Measurements from ENCODE around the gene FEV. TPM values are rescaled to one million over a fixed set of nuclear protein-coding genes. Genes with fewer than 3 reads are reported as not detected.
A peak's percentile ranks its signal among the peaks of the same experiment; 100 is the strongest.

The FEV gene
- total RNA-seq, 1 donor from 2014 or later: not detected

DNA sequence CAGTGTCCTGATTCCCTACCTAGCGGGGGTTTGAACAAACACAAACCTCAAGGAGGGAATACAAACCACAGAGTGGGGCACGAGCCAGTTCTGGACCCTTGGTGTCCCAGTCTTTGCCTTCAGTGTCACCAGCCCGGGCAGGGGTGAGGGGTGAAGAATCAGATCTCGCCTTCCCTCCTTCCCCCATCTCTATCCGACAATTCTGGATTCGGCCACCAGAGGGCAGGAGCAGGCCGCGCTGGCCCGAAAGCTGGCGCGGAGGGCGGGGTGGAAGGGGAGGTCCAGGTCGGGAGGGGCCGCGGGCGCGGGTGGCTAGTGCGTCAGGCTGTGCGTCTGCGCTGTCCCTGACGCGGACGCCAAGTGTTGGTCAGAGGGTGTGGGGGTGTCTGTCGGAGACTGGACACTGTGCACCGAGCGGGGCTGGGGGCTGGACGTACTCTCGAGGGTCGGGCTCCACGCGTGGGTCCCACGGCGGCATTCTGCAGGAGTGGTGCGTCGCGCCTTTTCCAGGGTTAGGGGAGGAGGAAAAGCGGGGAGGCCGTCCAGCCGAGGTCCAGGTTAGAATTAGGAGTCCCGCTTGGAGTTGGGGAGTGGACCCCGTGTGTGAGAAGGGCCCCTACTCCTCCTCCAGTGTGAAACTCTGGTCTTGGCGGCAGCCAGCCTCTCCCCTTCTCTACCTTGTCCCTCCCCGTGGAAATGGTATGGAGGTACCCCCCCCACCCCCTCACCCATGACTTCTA, 11.2 kb upstream of the FEV start:
- peak; percentile 63 for DNase-seq (ENCODE audit: low spot score)
- H3K27ac Mint-ChIP-seq: no peak overlapping the region
- peak overlapping the region; percentile 2 for H3K4me3 Mint-ChIP-seq
- intact Hi-C loops (cut with micrococcal nuclease): loop anchor here (1.0 kb wide), 2 partner anchors 16 to 159 kb away; no protein-coding TSS in a partner anchor
- H3K9me3 Mint-ChIP-seq: no peaks in the 10 kb centered on the region
- H3K36me3 Mint-ChIP-seq (ENCODE audit: low read depth): no peaks in the 10 kb centered on the region
- H3K4me1 Mint-ChIP-seq (ENCODE audit: low read depth): no peaks in the 10 kb centered on the region
- H3K27me3 Mint-ChIP-seq (ENCODE audit: insufficient read depth): peaks cover 71% of the 10 kb centered on the region

DNA sequence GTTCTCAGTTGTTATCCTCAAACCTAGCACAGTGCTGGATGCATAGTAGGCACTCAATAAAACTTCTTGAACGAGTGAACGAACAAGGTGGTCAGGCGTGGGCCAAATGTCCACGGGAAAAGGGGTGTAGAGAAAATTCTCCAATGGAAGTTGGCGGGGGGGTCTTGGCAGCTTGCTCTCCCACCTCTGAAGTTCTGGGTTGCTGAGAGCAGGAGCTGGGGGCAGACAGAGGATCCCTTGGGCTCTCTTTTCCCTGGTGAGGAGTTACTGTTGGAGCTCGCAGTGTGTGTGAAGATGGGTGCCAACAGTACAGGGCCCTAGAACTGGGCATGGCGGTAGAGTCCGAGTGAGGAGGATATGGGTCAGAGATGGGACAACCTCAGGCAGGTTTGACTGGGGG, 10.6 kb upstream of the FEV start:
- Mint-ChIP-seq H3K27ac (no peak overlapping the region), H3K9me3 (no peaks in the 10 kb centered on the region), H3K4me3 (no peak overlapping the region), H3K27me3 (ENCODE audit: insufficient read depth) (peaks cover 73% of the 10 kb centered on the region), H3K36me3 (ENCODE audit: low read depth) (no peaks in the 10 kb centered on the region), H3K4me1 (ENCODE audit: low read depth) (no peaks in the 10 kb centered on the region)
- intact Hi-C loops (cut with micrococcal nuclease): no loop called here
- DNase-seq (ENCODE audit: low spot score): no peak

DNA sequence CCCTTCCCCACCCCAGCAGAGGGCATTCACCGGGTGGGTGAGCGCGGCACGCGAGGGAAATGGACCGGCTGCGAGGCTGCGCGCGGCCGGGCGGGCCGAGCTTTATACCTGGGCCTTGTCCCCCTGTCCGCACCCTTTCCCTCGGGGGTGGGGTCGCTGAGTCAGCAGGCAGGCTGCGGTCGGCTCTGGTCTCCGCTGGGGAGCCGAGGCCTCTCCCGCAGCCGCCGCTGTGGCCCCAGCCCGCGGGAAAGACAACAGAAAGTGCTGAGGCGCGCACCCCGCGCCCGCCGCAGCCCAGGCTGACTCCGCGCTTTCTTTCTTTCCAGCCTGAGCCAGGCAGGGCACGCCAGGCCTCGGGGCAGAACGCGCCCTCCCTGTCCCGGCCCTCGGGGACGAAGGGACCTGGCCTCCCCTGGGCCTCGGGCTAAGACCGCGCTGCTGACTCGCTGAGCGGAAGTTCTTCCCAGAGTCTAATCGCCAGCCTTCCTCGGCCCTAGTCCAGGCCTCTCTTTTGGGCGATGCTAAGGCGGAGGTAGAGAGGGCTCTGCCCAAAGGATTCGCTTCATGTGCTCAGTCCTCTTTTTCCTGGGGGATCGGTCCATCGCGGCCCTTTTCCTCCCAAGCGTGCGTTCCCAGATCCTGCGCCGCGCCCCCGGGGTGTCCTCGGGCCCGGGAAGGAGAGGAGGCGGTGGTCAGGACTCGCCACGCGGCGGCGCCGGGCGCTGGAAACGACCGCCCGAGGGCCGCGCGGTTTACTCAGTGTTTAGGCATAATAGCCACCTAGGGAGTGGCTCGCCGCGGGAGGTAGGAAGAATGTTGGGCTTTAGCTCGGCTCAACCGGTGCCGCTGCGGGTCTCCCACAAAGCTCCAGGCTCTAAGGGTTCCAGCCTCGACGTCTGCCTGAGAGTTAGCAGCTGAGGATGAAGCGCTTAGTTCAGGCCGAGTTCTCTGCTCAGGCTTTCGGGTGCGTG, 8.6 kb upstream of the FEV start, which contains the start of gene CRYBA2:
CRYBA2 (minus strand) TSS at position 78 of the 971 bp plus-strand sequence. CDS start 246 bp downstream, outside the sequence.
- H3K27me3 Mint-ChIP-seq (ENCODE audit: insufficient read depth): peaks cover 87% of the 10 kb centered on the region
- H3K36me3 Mint-ChIP-seq (ENCODE audit: low read depth): no peaks in the 10 kb centered on the region
- intact Hi-C loops (cut with micrococcal nuclease): loop anchor here (1.0 kb wide), 1 partner anchor 10 kb away; no protein-coding TSS in a partner anchor
- no peak within 1 kb of the TSS for H3K4me3 Mint-ChIP-seq
- no peak for DNase-seq (ENCODE audit: low spot score)
- no peak within 1 kb of the TSS for H3K27ac Mint-ChIP-seq
- H3K4me1 Mint-ChIP-seq (ENCODE audit: low read depth): no peaks in the 10 kb centered on the region
- no peaks in the 10 kb centered on the region for H3K9me3 Mint-ChIP-seq

- intact Hi-C loops (cut with micrococcal nuclease): loop anchor here (1.0 kb wide), 1 partner anchor 10 kb away; no protein-coding TSS in a partner anchor
- peaks cover 89% of the 10 kb centered on the region for H3K27me3 Mint-ChIP-seq (ENCODE audit: insufficient read depth)
- H3K36me3 Mint-ChIP-seq (ENCODE audit: low read depth): no peaks in the 10 kb centered on the region
- no peaks in the 10 kb centered on the region for H3K9me3 Mint-ChIP-seq
- no peak overlapping the region for H3K4me3 Mint-ChIP-seq
- no peaks in the 10 kb centered on the region for H3K4me1 Mint-ChIP-seq (ENCODE audit: low read depth)
- no peak overlapping the region for H3K27ac Mint-ChIP-seq
- no peak for DNase-seq (ENCODE audit: low spot score)
Observed at GRCh38 chr2:218992703-218993344, 7.8 kb upstream of the FEV start.

DNA sequence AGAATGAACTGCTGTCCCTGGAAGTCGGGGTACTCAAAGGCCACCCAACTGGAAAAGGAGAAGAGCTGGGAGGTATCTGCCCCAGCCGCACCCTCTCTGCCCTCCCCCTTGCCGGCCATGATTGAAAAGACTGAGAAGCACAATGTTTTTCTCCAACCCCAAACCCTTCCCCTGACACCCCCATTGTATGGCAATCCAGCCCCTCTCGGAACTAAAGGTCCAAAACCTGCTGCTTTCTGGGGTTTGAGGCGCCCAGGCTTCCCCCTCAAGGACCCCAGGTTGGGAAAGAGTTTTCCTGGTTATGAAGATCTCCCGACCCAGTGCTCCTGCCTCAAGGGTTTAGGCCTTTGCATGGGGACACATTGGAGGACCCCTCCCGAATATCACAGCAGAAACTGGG, 7.2 kb upstream of the FEV start:
- Mint-ChIP-seq H3K4me3 (no peak overlapping the region), H3K4me1 (ENCODE audit: low read depth) (no peaks in the 10 kb centered on the region), H3K27ac (no peak overlapping the region), H3K27me3 (ENCODE audit: insufficient read depth) (peaks cover 90% of the 10 kb centered on the region), H3K9me3 (no peaks in the 10 kb centered on the region), H3K36me3 (ENCODE audit: low read depth) (no peaks in the 10 kb centered on the region)
- intact Hi-C loops (cut with micrococcal nuclease): no loop called here
- no peak for DNase-seq (ENCODE audit: low spot score)

GRCh38 chr2:218991674-218992168, 6.7 kb upstream of the FEV start:
- Mint-ChIP-seq H3K9me3 (no peaks in the 10 kb centered on the region), H3K4me1 (ENCODE audit: low read depth) (no peaks in the 10 kb centered on the region), H3K4me3 (no peak overlapping the region), H3K27me3 (ENCODE audit: insufficient read depth) (peaks cover 89% of the 10 kb centered on the region), H3K36me3 (ENCODE audit: low read depth) (no peaks in the 10 kb centered on the region), H3K27ac (no peak overlapping the region)
- DNase-seq (ENCODE audit: low spot score): no peak
- intact Hi-C loops (cut with micrococcal nuclease): no loop called here

- no peaks in the 10 kb centered on the region for H3K36me3 Mint-ChIP-seq (ENCODE audit: low read depth)
- intact Hi-C loops (cut with micrococcal nuclease): no loop called here
- H3K4me3 Mint-ChIP-seq: no peak overlapping the region
- H3K27ac Mint-ChIP-seq: peak overlapping the region; percentile 44
- no peaks in the 10 kb centered on the region for H3K9me3 Mint-ChIP-seq
- H3K4me1 Mint-ChIP-seq (ENCODE audit: low read depth): no peaks in the 10 kb centered on the region
- no peak for DNase-seq (ENCODE audit: low spot score)
- peaks cover 90% of the 10 kb centered on the region for H3K27me3 Mint-ChIP-seq (ENCODE audit: insufficient read depth)
Observed at GRCh38 chr2:218990612-218991011, 5.6 kb upstream of the FEV start.

- Mint-ChIP-seq H3K27ac (no peak overlapping the region), H3K4me1 (ENCODE audit: low read depth) (no peaks in the 10 kb centered on the region), H3K27me3 (ENCODE audit: insufficient read depth) (peaks cover 87% of the 10 kb centered on the region), H3K4me3 (no peak overlapping the region), H3K36me3 (ENCODE audit: low read depth) (no peaks in the 10 kb centered on the region), H3K9me3 (no peaks in the 10 kb centered on the region)
- no peak for DNase-seq (ENCODE audit: low spot score)
- intact Hi-C loops (cut with micrococcal nuclease): no loop called here
Observed at GRCh38 chr2:218990052-218990451, 5.1 kb upstream of the FEV start.

DNA sequence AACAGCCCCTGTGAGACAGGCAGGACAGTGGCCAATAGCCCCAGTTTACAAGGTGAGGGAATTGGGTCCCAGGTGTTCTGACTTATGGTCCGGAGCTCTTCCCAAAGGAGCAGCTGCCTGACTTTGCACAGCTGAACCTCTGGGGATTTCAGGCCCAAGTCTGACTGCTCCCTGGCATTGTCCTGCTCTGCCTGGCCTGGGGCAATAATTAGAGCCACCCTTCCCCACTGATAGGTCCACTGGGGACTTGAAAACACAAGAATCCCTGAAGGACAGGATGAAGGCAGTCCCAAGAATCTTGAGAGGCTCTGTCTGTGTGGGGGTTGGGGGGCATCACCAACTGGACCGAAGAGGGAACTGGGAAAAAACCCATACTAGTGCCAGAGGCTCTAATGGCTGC, 3.7 kb upstream of the FEV start:
- Mint-ChIP-seq H3K4me1 (ENCODE audit: low read depth) (no peaks in the 10 kb centered on the region), H3K36me3 (ENCODE audit: low read depth) (no peaks in the 10 kb centered on the region), H3K9me3 (no peaks in the 10 kb centered on the region), H3K27me3 (ENCODE audit: insufficient read depth) (peaks cover 85% of the 10 kb centered on the region), H3K4me3 (no peak overlapping the region), H3K27ac (no peak overlapping the region)
- no peak for DNase-seq (ENCODE audit: low spot score)
- intact Hi-C loops (cut with micrococcal nuclease): loop anchor here (10.0 kb wide), 1 partner anchor 316 kb away; the partner anchor contains the start of gene PTPRN

- no peaks in the 10 kb centered on the region for H3K36me3 Mint-ChIP-seq (ENCODE audit: low read depth)
- no peaks in the 10 kb centered on the region for H3K4me1 Mint-ChIP-seq (ENCODE audit: low read depth)
- no peak overlapping the region for H3K4me3 Mint-ChIP-seq
- DNase-seq (ENCODE audit: low spot score): no peak
- no peak overlapping the region for H3K27ac Mint-ChIP-seq
- peaks cover 89% of the 10 kb centered on the region for H3K27me3 Mint-ChIP-seq (ENCODE audit: insufficient read depth)
- intact Hi-C loops (cut with micrococcal nuclease): loop anchor here (10.0 kb wide), 1 partner anchor 317 kb away; the partner anchor contains the start of gene PTPRN
- H3K9me3 Mint-ChIP-seq: no peaks in the 10 kb centered on the region
Observed at GRCh38 chr2:218988164-218988563, 3.2 kb upstream of the FEV start.

DNA sequence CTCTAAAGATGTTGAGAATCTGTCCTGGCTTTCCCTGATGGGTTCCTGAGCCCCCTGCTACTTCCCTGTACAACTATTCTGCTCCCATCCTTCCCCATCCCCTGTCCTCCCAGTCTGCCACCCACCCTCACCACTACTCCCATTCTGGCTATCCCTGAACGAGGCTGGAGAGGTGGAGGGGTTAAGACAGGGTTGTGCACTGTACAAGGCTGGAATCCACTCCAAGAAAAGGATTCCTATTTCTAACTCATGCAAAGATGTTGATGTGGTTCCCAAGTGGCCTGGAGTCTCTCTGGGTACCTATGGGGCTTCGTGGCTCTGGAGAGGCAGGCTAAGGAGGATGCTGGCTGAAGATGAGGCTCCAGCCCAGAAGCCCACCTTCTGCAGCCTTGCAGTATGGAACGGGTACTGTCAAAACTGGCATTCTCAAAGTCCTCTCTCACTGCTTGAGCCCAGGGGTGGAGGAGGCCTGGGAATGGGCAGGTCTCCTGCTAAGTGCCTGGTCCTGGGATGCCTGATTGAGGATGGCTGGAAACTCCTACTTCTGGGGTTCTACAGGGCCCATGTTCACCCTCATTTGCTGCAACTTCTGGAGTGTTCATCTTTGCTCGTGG, 1.3 kb upstream of the FEV start:
- H3K9me3 Mint-ChIP-seq: no peaks in the 10 kb centered on the region
- peaks cover 84% of the 10 kb centered on the region for H3K27me3 Mint-ChIP-seq (ENCODE audit: insufficient read depth)
- H3K4me1 Mint-ChIP-seq (ENCODE audit: low read depth): peaks cover 1% of the 10 kb centered on the region
- intact Hi-C loops (cut with micrococcal nuclease): loop anchor here (10.0 kb wide), 1 partner anchor 319 kb away; the partner anchor contains the start of gene PTPRN
- no peak overlapping the region for H3K27ac Mint-ChIP-seq
- no peak overlapping the region for H3K4me3 Mint-ChIP-seq
- no peak for DNase-seq (ENCODE audit: low spot score)
- H3K36me3 Mint-ChIP-seq (ENCODE audit: low read depth): no peaks in the 10 kb centered on the region
